Umbilical cord (tissue), 2 donors: ENCODE results near the gene ZNF638. TPM values are rescaled to one million over a fixed set of nuclear protein-coding genes. Genes with fewer than 3 reads are reported as not detected.

Experiments used
- DNase-seq: peaks from one replicate; pipeline ENCODE4 v3.0.0-alpha.2; 2015; ENCODE audit warnings: low spot score
- total RNA-seq: library from RNA; depleted of rRNA; stranded (reverse); fragments of >200 nt; gene quantifications from one replicate; pipeline ENCODE4 v1.2.3, GENCODE V29; 2014; ENCODE audit warnings: low replicate concordance; ENCODE audit not compliant: insufficient read depth

Gene ZNF638
- total RNA-seq, 1 donor from 2014 or later, result 169 TPM

DNA sequence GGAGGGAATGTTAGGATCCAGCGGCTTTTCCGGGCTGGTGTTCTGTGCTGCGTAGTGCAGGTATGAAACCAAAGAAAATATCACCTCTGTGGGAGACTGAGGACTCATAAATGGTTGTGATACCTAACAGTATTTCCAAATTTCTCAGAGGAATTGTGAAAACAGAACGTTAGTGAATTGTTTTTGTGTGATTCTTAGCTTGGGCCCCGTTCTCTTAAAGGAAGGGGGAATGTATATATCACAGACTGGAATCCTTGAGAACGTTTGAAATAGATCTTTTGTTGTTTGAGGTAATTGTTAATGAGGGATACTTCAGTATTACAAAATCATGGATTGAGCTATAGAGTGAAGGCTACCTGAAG, 834 bp downstream of the ZNF638 start:
- DNase-seq, result no peak

DNA sequence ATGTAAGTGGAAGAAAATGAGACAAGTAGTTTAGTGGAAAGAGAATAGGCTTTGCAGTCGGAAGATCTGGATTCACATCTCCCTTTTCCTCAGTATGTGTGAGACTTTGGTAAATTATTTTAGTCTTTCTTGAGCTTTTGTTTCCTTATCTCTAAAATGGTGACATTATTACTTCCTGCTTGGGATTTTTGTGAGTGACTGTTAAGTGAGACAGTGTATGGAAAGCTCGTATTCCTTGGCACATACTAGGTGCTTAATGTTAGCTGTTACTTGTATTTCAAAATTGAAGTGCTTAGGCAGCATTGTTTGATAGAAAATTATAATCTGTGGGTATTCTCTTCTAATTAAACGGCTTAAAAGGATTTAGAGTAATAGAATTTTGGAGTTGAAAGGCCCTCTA, 2.0 kb downstream of the ZNF638 start:
- no peak for DNase-seq

GRCh38 chr2:71336384-71336783, 4.8 kb downstream of the ZNF638 start:
- no peak for DNase-seq

- no peak for DNase-seq
These were observed 5.2 kb downstream of the ZNF638 start for GRCh38 chr2:71336802-71337201.

DNA sequence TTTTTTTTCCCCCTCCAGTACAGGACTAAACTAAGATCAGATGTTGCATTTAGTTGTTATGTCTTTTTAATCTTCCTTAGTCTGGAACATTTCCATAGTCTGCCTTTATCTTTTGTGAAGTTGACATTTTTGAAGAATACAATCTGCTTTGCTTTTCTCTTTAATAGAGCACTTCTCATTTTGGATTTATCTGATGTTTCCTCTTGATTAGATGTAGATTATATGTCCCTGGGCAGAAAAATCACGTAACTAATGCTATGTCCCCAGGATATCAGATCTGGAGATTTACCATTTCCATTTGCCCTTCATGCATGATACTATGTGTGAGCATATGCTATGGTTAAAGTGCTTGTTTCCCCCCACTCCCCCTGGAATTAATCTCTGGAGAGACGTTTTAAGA, 6.2 kb downstream of the ZNF638 start:
- DNase-seq, result no peak

GRCh38 chr2:71339685-71340084, 8.1 kb downstream of the ZNF638 start:
- no peak for DNase-seq

DNA sequence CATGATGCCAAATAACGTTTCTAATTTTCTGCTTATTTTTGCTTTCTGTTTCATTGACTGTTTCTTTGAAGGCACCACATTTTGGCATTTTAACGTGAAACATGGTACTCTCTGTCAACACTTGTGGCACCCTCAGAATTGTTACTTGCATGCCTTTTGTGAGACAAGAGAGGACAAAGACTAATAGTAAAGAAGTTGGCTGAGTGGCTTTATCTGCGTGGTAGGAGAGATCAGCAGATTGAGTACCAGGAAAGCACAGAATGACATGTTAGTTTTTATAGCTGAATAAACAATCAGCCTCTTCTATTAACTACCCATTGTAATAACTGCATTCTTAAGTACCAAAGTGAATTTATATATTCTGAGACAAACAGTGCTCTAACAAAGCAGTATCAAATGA, 8.6 kb downstream of the ZNF638 start:
- DNase-seq, result no peak

DNA sequence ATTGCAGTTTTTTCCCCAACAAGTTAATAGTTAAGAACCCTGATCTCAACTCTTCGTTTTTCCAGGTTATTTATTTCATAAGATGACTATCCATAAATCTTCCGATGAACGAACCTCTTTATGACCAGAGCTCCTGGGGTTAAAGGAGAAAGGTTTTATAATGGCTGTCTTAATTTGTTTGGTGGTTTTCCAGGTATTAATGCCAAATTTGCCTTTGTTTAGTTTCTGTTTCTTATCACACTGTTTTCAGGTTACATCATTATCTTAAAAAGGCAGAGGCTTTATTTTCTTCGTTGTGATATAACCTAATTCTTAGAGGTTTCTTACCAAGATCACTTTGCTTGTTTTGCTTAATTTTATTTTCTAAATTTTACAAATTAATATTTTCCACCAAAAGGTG, 10.1 kb downstream of the ZNF638 start:
- no peak for DNase-seq

DNA sequence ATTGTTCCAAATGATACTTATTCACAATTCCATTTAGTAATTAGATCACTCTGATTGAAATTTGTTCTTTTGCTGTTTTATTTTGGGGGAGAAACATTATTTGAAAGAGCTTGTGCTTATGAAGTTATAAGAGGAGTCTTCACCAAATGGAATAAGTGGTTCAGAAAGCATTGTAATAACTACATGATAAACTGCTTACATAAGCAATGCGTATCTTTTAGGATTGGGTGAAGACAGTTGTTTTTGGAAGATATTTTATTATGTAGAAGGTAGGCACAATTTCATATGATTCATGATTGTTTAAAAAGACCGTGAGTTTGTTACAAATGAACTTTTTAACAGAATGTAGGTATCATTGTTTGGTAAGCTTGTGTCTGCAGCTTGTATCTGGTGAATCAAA, 14.5 kb downstream of the ZNF638 start:
- no peak for DNase-seq

GRCh38 chr2:71347517-71347916, 15.9 kb downstream of the ZNF638 start:
- peak; percentile 19 for DNase-seq

DNA sequence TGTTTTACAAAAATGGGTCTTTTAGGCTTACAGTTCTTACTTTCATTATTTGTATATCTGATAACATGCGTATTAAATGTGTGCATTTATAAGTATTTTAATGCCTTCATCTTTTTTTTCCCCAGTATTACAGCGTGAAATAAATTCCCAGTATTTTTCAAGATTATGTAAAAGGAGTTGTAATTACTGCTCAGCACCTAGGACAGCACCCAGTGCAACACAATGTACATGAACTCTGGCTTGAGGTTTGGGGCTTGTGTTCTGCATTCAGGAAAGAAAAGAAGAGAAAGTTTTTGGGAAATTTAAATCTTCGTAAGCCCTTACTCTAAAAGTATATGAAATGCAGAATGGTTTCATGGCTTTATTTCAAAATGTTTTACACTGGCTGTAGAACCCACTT, 16.7 kb downstream of the ZNF638 start:
- peak; percentile 38 for DNase-seq

DNA sequence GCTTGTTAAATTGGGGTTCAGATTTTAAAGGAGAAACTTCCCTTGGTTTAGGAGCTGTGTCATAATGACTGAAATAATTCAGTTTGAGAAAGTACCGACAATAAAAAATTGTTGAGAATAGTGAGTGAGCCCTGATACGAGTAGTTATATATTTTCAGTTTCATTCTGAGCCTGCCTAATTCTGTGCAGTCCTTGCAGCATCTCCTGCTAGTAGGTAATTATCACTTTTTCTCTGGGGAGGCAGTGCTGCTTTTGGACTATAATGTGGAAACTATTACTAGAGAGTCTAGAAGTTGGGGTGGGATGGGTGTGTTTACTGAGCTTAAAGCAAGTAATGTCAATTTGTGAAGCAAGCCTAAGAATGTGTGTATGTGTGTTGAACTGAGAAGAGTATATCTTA, 21.7 kb downstream of the ZNF638 start:
- DNase-seq, result no peak

DNA sequence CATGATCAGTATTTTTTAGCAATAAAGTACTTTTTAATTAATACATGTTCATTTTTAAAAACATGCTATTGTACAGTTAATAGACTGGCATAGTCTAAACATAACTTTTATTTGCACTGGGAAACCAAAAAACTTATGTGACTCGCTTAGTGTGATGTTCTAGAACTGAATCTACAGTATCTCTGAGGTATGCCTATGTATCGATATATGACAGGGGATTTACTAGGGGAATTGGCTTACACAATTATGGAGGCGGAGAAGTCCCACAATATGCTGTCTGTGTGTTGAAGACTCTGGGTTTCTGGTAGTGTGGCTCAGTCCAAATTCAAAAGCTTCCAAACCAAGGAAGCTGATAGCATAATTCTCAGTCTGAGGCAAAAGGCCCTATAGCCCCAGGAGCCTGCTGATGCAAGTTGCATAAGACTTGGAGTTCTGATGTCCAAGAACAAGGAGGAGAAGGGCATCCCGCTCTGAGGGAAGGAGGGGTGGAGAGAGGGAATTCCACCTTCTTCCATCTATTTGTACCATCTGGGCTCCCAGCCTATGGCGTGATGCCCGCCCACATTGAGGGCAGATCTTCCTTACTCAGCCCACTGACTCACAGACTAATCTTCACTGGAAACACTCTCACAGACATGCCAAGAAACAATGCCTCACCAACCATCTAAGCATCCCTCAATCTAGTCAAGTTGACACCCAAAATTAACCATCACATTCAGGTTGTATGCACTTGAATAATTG, 27.5 kb downstream of the ZNF638 start:
- no peak for DNase-seq

DNA sequence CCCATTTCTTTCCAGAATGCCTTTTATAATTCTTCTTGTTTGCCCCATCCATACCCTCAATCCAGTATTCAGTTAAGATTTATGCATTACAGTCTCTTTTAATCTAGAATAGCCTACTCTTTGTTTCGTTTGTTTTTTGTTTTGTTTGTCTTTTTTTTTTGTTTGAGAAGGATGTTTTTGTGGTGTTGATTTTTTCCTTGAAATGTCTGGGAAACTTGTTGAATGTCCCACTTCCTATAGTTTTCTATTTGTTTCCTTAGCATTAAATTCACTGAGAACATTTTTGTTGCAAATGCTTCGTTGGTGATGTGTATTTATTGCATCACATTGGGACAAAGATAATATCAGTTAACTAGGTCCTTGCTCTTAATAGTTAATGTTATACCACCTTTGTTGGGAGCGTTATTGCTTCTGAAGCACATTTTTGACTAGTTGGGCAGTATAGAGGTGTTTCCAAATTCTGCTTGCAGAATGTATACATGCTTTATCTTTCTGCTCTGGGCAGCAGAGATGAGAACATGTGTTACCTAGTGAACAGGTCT, 28.9 kb downstream of the ZNF638 start:
- no peak for DNase-seq

- DNase-seq, result no peak
These were observed 30.0 kb downstream of the ZNF638 start for GRCh38 chr2:71361631-71362030.

GRCh38 chr2:71362447-71362846, 30.9 kb downstream of the ZNF638 start:
- DNase-seq, result no peak

- DNase-seq, result no peak
These were observed 38.4 kb downstream of the ZNF638 start for GRCh38 chr2:71370015-71370414.

DNA sequence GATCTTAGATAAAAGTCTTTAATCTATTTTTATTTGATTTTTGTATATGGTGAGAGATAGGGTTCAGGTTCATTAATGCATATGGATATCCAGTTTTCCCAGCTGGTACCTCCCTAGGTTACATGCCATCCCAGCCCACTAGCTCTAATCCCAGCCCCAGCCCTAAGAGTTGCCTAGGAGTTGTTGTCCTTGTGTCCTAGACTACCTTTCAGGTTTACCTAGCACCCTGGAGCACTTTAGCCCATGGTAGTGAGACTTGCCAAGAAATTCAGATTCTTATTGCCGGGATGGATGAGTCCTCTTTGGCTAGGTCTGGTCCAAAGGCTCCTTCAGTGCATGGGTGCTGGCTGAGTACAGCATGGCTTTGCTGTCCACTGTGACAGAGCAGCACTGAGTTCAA, 40.5 kb downstream of the ZNF638 start:
- DNase-seq, result no peak

GRCh38 chr2:71379086-71379485, 47.5 kb downstream of the ZNF638 start:
- no peak for DNase-seq

- peak; percentile 20 for DNase-seq
These were observed 49.1 kb downstream of the ZNF638 start for GRCh38 chr2:71380665-71381064.

- DNase-seq, result peak; percentile 19
These were observed 53.4 kb downstream of the ZNF638 start for GRCh38 chr2:71385012-71385411.

DNA sequence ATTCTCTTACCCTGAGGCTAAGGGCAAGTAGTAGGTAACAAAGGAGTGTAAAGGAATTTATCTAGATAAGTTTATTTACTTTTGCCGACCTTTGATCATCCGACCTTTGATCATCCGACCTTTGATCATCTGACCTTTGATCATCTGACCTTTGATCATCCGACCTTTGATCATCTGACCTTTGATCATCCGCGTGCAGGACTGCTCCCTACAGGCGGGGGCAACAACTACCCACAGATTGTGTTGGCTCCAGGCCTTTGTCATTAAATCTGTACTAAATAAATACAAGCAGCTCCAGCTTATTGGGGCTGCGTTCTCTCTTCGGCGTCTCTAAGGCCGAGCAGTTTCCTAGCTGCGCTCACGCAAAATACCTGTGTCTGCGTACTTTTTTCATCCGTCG, 56.6 kb downstream of the ZNF638 start:
- no peak for DNase-seq

- no peak for DNase-seq
These were observed 57.9 kb downstream of the ZNF638 start for GRCh38 chr2:71389384-71390072.
